ENCODE measurements around the gene RPAIN.

DNA sequence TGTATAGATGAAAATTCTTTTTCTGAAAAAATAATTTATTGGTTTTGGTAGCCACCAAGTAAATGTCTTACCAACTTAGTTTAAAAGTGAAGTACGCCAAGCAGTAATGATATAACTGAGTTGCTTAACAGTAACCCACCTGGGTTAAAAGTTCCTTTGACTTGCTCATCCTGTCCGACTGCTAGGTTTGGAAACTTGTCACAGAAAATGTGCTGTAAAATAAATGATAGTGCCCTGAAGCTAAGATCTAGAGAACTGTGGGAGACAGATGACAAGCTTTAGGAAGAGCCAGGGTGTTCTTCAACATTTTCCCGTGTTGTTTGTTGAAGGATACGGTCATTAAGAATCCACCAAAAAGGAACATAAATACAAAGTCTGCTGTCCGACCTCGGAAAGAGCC, 61.0 kb downstream of the RPAIN start:
- no peak for TF ChIP-seq EZH2phosphoT487 (conservative IDR thresholded peaks at IDR 0.05; ENCODE audit: low read length)
- TF ChIP-seq, protein P1, sequence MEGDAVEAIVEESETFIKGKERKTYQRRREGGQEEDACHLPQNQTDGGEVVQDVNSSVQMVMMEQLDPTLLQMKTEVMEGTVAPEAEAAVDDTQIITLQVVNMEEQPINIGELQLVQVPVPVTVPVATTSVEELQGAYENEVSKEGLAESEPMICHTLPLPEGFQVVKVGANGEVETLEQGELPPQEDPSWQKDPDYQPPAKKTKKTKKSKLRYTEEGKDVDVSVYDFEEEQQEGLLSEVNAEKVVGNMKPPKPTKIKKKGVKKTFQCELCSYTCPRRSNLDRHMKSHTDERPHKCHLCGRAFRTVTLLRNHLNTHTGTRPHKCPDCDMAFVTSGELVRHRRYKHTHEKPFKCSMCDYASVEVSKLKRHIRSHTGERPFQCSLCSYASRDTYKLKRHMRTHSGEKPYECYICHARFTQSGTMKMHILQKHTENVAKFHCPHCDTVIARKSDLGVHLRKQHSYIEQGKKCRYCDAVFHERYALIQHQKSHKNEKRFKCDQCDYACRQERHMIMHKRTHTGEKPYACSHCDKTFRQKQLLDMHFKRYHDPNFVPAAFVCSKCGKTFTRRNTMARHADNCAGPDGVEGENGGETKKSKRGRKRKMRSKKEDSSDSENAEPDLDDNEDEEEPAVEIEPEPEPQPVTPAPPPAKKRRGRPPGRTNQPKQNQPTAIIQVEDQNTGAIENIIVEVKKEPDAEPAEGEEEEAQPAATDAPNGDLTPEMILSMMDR (IDR thresholded peaks at IDR 0.05; ENCODE audit: insufficient read depth, low read length, poor library complexity, severe bottlenecking) = no peak
